GM12878 (cell line): Measurements from ENCODE around the gene BCL2. TPM values are rescaled to one million over a fixed set of nuclear protein-coding genes. Genes with fewer than 3 reads are reported as not detected.

ENCODE experiments used
- ATAC-seq: fragments of 200-7000 bp; cut with Tn5 transposase; 3 replicates; pipeline ENCODE4 v1.9.1; 2020; ENCODE audit warnings: mild to moderate bottlenecking, moderate library complexity
- Bru-seq: library from RNA; stranded (reverse); fragments of 400-500 nt; gene quantifications from one replicate; lab custom pipeline; 2021; lab: Mats Ljungman, UMichigan
- BruChase-seq, 2 experiments: library from RNA; stranded (reverse); fragments of 400-500 nt; gene quantifications; one replicate each; lab custom pipeline; 2021; lab: Mats Ljungman, UMichigan
- BruUV-seq: library from RNA; stranded (reverse); fragments of 400-500 nt; replicated peaks from 2 replicates; lab custom pipeline; 2021; lab: Mats Ljungman, UMichigan
- CTCF ChIA-PET: fragments of 300-600 bp; sonication (Branson Sonifier 250); formaldehyde crosslinking; extraction: SDS; loops from one replicate; lab custom pipeline; 2021; ENCODE audit warnings: inconsistent platforms; lab: Yijun Ruan, JAX
- POLR2A ChIA-PET: fragments of 350-600 bp; formaldehyde crosslinking; extraction: SDS; loops from one replicate; lab custom pipeline; 2021; ENCODE audit warnings: inconsistent platforms; lab: Charles Lee
- RAD21 ChIA-PET: fragments of 300-600 bp; sonication (Branson Sonifier 250); formaldehyde crosslinking; loops from one replicate; lab custom pipeline; 2023; ENCODE audit warnings: antibody characterized with exemption; ENCODE audit not compliant: unreplicated experiment; lab: Charles Lee
- SMC1A ChIA-PET: fragments of 300-600 bp; sonication (Branson Sonifier 250); formaldehyde crosslinking; loops from one replicate; lab custom pipeline; 2023; ENCODE audit not compliant: unreplicated experiment, uncharacterized antibody; lab: Charles Lee
- DNase-seq: peaks from one replicate; pipeline ENCODE4 v3.0.0-alpha.2; 2011; ENCODE audit warnings: low read depth, low spot score
- FAIRE-seq: peaks from 3 replicates; lab custom pipeline; 2011; peaks lifted over from hg19 to GRCh38; lab: Jason Lieb, UNC
- H2AFZ ChIP-seq: 2 replicates; pipeline ENCODE4 v1.6.0; 2011; ENCODE audit warnings: low read depth, low read length, control low read depth; ENCODE audit not compliant: control insufficient read depth
- H3K27ac ChIP-seq: 2 replicates; pipeline ENCODE4 v1.5.1; 2011; ENCODE audit warnings: control low read depth; ENCODE audit not compliant: control insufficient read depth, insufficient read depth
- H3K27me3 ChIP-seq, 2 experiments: replicated peaks in 1 of 2; 2 replicates each; pipeline versions ENCODE4 v1.6.0 to v1.6.1; 2011; ENCODE audit warnings: low read length in 1 of 2; ENCODE audit not compliant: control insufficient read depth in 2 of 2, insufficient read depth in 2 of 2
- H3K36me3 ChIP-seq, 2 experiments: 2 replicates each; pipeline ENCODE4 v1.5.1; 2011; ENCODE audit warnings: low read length in 1 of 2; ENCODE audit not compliant: control insufficient read depth in 2 of 2, insufficient read depth in 2 of 2
- H3K4me1 ChIP-seq: 2 replicates; pipeline ENCODE4 v1.6.1; 2011; ENCODE audit warnings: mild to moderate bottlenecking, low read length, moderate library complexity, mixed read lengths; ENCODE audit not compliant: control insufficient read depth, insufficient read depth
- H3K4me2 ChIP-seq: 2 replicates; pipeline ENCODE4 v1.6.0; 2011; ENCODE audit warnings: control low read depth; ENCODE audit not compliant: control insufficient read depth, insufficient read depth
- H3K4me3 ChIP-seq: fragments of 200-600 bp; sonication (generic); 2 replicates; pipeline ENCODE4 v1.5.1; 2016
- H3K79me2 ChIP-seq: 2 replicates; pipeline ENCODE4 v1.6.0; 2011; ENCODE audit warnings: low read length; ENCODE audit not compliant: control insufficient read depth, insufficient read depth
- H3K9ac ChIP-seq: 2 replicates; pipeline ENCODE4 v1.8.0; 2011; ENCODE audit warnings: low read length, control low read depth, mixed read lengths; ENCODE audit not compliant: control insufficient read depth, insufficient read depth
- H3K9me3 ChIP-seq: replicated peaks from 3 replicates; pipeline ENCODE4 v1.5.1; 2011; ENCODE audit warnings: mild to moderate bottlenecking, low read length; ENCODE audit not compliant: control insufficient read depth, insufficient read depth
- H4K20me1 ChIP-seq: 2 replicates; pipeline ENCODE4 v1.6.0; 2011; ENCODE audit not compliant: control insufficient read depth, insufficient read depth
- ASH2L ChIP-seq: fragments of 300-600, 200-600 bp; sonication (generic); IDR thresholded peaks from 2 replicates; pipeline ENCODE4 v1.6.1; 2017; ENCODE audit warnings: low read depth, mild to moderate bottlenecking, borderline replicate concordance
- ATF3 ChIP-seq: IDR thresholded peaks from 2 replicates; pipeline ENCODE4 v1.6.1; 2011; ENCODE audit warnings: low read depth, mild to moderate bottlenecking, low read length, moderate library complexity, borderline replicate concordance; ENCODE audit errors: extremely low read depth
- CREM ChIP-seq: IDR thresholded peaks from 2 replicates; pipeline ENCODE4 v1.6.1; 2014; ENCODE audit warnings: antibody characterized with exemption, low read depth
- EGR1 ChIP-seq, 2 experiments: IDR thresholded peaks; 1 replicate in 1 of 2; 2 replicates in 1 of 2; pipeline ENCODE4 v1.6.1; 2011 to 2012; ENCODE audit warnings: low read depth in 2 of 2, low read length in 2 of 2, borderline replicate concordance in 1 of 2, mild to moderate bottlenecking in 1 of 2, moderate library complexity in 1 of 2
- MEF2B ChIP-seq: fragments of 450-650 bp; IDR thresholded peaks from 2 replicates; pipeline ENCODE4 v1.6.1; 2018; ENCODE audit warnings: mild to moderate bottlenecking, moderate library complexity; ENCODE audit not compliant: partially characterized antibody, poor library complexity, severe bottlenecking
- MXI1 ChIP-seq: fragments of 150-350 bp; IDR thresholded peaks from 2 replicates; pipeline ENCODE4 v1.6.1; 2011; ENCODE audit warnings: low read depth, mild to moderate bottlenecking, inconsistent platforms, low read length, improper control_type of control experiment
- POLR2A ChIP-seq: IDR thresholded peaks from 2 replicates; pipeline ENCODE4 v1.6.1; 2011; ENCODE audit warnings: low read depth, mild to moderate bottlenecking, low read length
- POLR2AphosphoS5 ChIP-seq: IDR thresholded peaks from 2 replicates; pipeline ENCODE4 v1.6.1; 2011; ENCODE audit warnings: mild to moderate bottlenecking, low read length, inconsistent platforms
- RFX5 ChIP-seq: IDR thresholded peaks from 2 replicates; pipeline ENCODE4 v1.6.1; 2011; ENCODE audit warnings: low read depth, low read length, improper control_type of control experiment
- ZNF217 ChIP-seq: fragments of 450-650 bp; IDR thresholded peaks from 2 replicates; pipeline ENCODE4 v1.6.1; 2017; ENCODE audit warnings: antibody characterized with exemption, mild to moderate bottlenecking
- WGBS: methylation state at CpG from one replicate; pipeline ENCODE4 v1.1.6; 2016; ENCODE audit warnings: low lambda C conversion rate; ENCODE audit not compliant: insufficient replicate concordance, insufficient coverage; ENCODE audit errors: missing lambda C conversion rate; 5-methylcytosine and 5-hydroxymethylcytosine counted together
- in situ Hi-C: fragments of 300-500 bp; cut with MboI; formaldehyde crosslinking; loops from 9 replicates; pipeline ENCODE4 v1.14.3; 2018; ENCODE audit warnings: mixed read lengths
- intact Hi-C: fragments of 100-400 bp; cut with micrococcal nuclease; formaldehyde crosslinking; loops from one replicate; pipeline ENCODE4 v1.14.2; 2022; ENCODE audit not compliant: unreplicated experiment
- long read RNA-seq, 2 experiments: library from polyadenylated mRNA; unstranded; transcript quantifications; one replicate each; pipeline ENCODE4 v2.0.0, GENCODE V29; 2019 to 2020
- polyA minus RNA-seq, 3 experiments: library from RNA; depleted of rRNA, polyadenylated mRNA; stranded (reverse); fragments of >200 nt; gene quantifications; 2 replicates each; pipeline ENCODE4 v1.2.3, GENCODE V29; 2011
- polyA plus RNA-seq, 11 experiments: library from polyadenylated mRNA; depleted of rRNA in 4 of 11; unstranded in 6 of 11; stranded (reverse) in 5 of 11; fragments of >200 nt; fragmentation: Nextera tagmentation in 4 of 11; fragmentation: Illumina TruSeq in 1 of 11; extraction: Ambion mirVana in 4 of 11; extraction: Trizol in 1 of 11; gene quantifications; 1 replicate in 1 of 11; 2 replicates in 10 of 11; pipeline versions ENCODE4 v1.2.1 to v1.2.3, GENCODE V29; 2011 to 2016; ENCODE audit warnings: inconsistent platforms in 2 of 11, missing spikeins in 2 of 11, low read depth in 1 of 11
- total RNA-seq, 4 experiments: library from RNA; depleted of rRNA in 3 of 4; stranded (reverse); fragments of >200 nt in 3 of 4; fragmentation: Illumina TruSeq in 1 of 4; extraction: Trizol in 1 of 4; gene quantifications; 2 replicates each; pipeline versions ENCODE4 v1.2.1 to v1.2.3, GENCODE V29; 2013 to 2021
- TF ChIP-seq, protein P1 (sequence below): fragments of 450-650 bp; IDR thresholded peaks from 2 replicates; pipeline ENCODE4 v1.6.1; 2017; ENCODE audit warnings: low read depth, mild to moderate bottlenecking, moderate library complexity
- TF ChIP-seq, protein P2 (sequence below): fragments of 450-650 bp; IDR thresholded peaks from 2 replicates; pipeline ENCODE4 v1.6.1; 2016; ENCODE audit warnings: mild to moderate bottlenecking

Gene BCL2
- total RNA-seq (2013; cell fraction: nucleolus; rRNA removed) = 943 and 960 TPM in 2 replicates
- total RNA-seq (2014; rRNA removed) = 26.7 and 32.2 TPM in 2 replicates
- 30.4 and 37.7 TPM in 2 replicates for total RNA-seq (2014; rRNA removed; fragmentation: Illumina TruSeq; extraction: Trizol)
- 34.8 and 36.5 TPM in 2 replicates for total RNA-seq (2021)
- 20.2 TPM for polyA plus RNA-seq (2011; ENCODE audit: low read depth)
- 47.8 and 59.1 TPM in 2 replicates for polyA plus RNA-seq (2011; rRNA removed)
- 25.0 and 31.9 TPM in 2 replicates for polyA plus RNA-seq (2011; cell fraction: cytosol; rRNA removed)
- 48.5 and 61.1 TPM in 2 replicates for polyA plus RNA-seq (2011; cell fraction: nucleus; rRNA removed)
- polyA plus RNA-seq (2012) = 38.0 and 52.8 TPM in 2 replicates
- 22.8 and 34.6 TPM in 2 replicates for polyA plus RNA-seq (2014; fragmentation: Illumina TruSeq; extraction: Trizol)
- polyA plus RNA-seq (2014; fragmentation: Nextera tagmentation; extraction: Ambion mirVana) = 1 to 10 TPM; 4.1 to 4.5 TPM
- polyA plus RNA-seq (2014; rRNA removed) = 15.4 and 15.8 TPM in 2 replicates
- polyA plus RNA-seq (2016; fragmentation: Nextera tagmentation; extraction: Ambion mirVana) = 1 to 10 TPM; 7.9 TPM
- 82.7 and 109 TPM in 2 replicates for polyA minus RNA-seq (2011; rRNA and poly(A)+ RNA removed)
- 27.8 and 31.4 TPM in 2 replicates for polyA minus RNA-seq (2011; cell fraction: cytosol; rRNA and poly(A)+ RNA removed)
- 230 and 275 TPM in 2 replicates for polyA minus RNA-seq (2011; cell fraction: nucleus; rRNA and poly(A)+ RNA removed)
- percentile 98 among the genes with signal in this experiment for Bru-seq, nascent RNA
- percentile 98 among the genes with signal in this experiment for BruChase-seq, experiment 1, labeled RNA remaining after a 6-hour chase
- BruChase-seq, experiment 2, labeled RNA remaining after a 2-hour chase = percentile 98 among the genes with signal in this experiment
- long read RNA-seq, experiment 1, full-length matches to known transcripts = 3 of 7 reads
- long read RNA-seq, experiment 1, partial matches to known transcripts = 2 of 7 reads
- long read RNA-seq, experiment 1, other reads (novel, unspliced or antisense) = 2 of 7 reads
- long read RNA-seq, experiment 2, full-length matches to known transcripts = 12 of 64 reads
- long read RNA-seq, experiment 2, partial matches to known transcripts = 0 of 64 reads
- long read RNA-seq, experiment 2, other reads (novel, unspliced or antisense) = 52 of 64 reads

DNA sequence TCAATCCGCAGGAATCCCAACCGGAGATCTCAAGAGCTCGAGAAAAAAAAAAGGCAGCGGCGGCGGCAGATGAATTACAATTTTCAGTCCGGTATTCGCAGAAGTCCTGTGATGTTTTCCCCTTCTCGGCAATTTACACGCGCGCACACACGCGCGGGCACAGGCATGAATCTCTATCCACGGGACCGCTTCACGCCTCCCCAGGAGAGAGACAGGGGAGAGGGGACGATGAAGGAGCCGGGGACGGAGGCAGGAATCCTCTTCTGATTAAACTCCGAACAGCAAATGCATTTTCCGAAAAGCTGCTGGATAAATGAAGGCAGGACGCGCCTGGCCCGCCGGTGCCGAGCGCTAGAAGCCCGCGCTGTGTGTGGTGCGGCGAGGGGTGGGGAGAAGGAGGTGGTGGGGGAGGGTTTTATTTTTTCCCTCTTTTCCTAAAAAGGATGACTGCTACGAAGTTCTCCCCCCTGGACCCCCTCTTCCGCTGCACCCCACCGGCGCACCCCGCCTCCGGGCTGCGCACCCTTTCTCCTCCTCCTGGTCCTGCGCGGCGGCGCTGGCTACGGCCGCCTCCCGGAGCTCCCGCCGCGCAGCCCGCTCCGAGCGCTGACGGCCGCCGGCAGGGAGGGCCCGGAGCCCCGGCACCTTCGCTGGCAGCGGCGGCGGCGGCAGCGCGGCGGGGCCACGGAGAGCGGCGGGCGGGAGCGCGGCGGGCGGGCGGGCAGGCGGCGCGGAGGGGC is at the start of gene BCL2:
Gene BCL2 (minus strand): TSS at position 387 of the 740 bp plus-strand sequence.
- no peaks in the 10 kb centered on the region for H4K20me1 ChIP-seq
- peak within 1 kb of the TSS; percentile 98 for H3K4me3 ChIP-seq
- ChIA-PET POLR2A (interaction anchor here (0.7 to 3.9 kb wide), 8 partner anchors 62 to 213 kb away, joined by 3 to 67 read pairs (median 10); no protein-coding TSS in a partner anchor), RAD21 (interaction anchor here (0.7 to 3.9 kb wide), 12 partner anchors 10 to 302 kb away, joined by 3 to 115 read pairs (median 8); no protein-coding TSS in a partner anchor), CTCF (interaction anchor here (0.8 to 3.8 kb wide), 16 partner anchors 8 to 302 kb away, joined by 3 to 95 read pairs (median 16); no protein-coding TSS in a partner anchor), SMC1A (interaction anchor here (0.6 to 3.9 kb wide), 17 partner anchors 12 to 294 kb away, joined by 3 to 55 read pairs (median 7); no protein-coding TSS in a partner anchor)
- peaks cover 64% of the 10 kb centered on the region for H3K79me2 ChIP-seq
- H3K9me3 ChIP-seq = no peaks in the 10 kb centered on the region
- ATAC-seq (peak; percentile 0; the same call in 2 of the 3 replicates), DNase-seq (no peak), FAIRE-seq (no peak)
- no TSS peak for BruUV-seq
- peak within 1 kb of the TSS; percentile 97 for H3K9ac ChIP-seq
- WGBS = 0% methylated on average over 17 of the region's 78 CpGs
- H3K27me3 ChIP-seq = no peaks in the 10 kb centered on the region
- TF ChIP-seq MXI1 = 0 out of 2 replicates have a peak, but pooled peaks have one; percentile 25
- no peak for TF ChIP-seq ATF3
- no peak for TF ChIP-seq ZNF217
- peak; percentile 33; the same call in 1 of the 2 replicates for TF ChIP-seq POLR2A
- TF ChIP-seq, protein P1, sequence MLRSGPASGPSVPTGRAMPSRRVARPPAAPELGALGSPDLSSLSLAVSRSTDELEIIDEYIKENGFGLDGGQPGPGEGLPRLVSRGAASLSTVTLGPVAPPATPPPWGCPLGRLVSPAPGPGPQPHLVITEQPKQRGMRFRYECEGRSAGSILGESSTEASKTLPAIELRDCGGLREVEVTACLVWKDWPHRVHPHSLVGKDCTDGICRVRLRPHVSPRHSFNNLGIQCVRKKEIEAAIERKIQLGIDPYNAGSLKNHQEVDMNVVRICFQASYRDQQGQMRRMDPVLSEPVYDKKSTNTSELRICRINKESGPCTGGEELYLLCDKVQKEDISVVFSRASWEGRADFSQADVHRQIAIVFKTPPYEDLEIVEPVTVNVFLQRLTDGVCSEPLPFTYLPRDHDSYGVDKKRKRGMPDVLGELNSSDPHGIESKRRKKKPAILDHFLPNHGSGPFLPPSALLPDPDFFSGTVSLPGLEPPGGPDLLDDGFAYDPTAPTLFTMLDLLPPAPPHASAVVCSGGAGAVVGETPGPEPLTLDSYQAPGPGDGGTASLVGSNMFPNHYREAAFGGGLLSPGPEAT = peak; percentile 29; the same call in 1 of the 2 replicates
- TF ChIP-seq EGR1 (IDR thresholded peaks at IDR 0.05; ENCODE audit: borderline replicate concordance in 1 of 2, low read depth in 2 of 2, low read length in 2 of 2) = 0 out of 3 replicates have a peak, but pooled peaks of 1 of the 2 experiments have one; percentile 11
- TF ChIP-seq MEF2B = no peak
- 0 out of 2 replicates have a peak, but pooled peaks have one; percentile 34 for TF ChIP-seq ASH2L
- TF ChIP-seq POLR2AphosphoS5 = peak; percentile 70; the same call in 1 of the 2 replicates
- TF ChIP-seq, protein P2, sequence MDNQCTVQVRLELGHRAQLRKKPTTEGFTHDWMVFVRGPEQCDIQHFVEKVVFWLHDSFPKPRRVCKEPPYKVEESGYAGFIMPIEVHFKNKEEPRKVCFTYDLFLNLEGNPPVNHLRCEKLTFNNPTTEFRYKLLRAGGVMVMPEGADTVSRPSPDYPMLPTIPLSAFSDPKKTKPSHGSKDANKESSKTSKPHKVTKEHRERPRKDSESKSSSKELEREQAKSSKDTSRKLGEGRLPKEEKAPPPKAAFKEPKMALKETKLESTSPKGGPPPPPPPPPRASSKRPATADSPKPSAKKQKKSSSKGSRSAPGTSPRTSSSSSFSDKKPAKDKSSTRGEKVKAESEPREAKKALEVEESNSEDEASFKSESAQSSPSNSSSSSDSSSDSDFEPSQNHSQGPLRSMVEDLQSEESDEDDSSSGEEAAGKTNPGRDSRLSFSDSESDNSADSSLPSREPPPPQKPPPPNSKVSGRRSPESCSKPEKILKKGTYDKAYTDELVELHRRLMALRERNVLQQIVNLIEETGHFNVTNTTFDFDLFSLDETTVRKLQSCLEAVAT = peak; percentile 92
- no peak for TF ChIP-seq RFX5
- no peak for TF ChIP-seq CREM
- peaks cover 20% of the 10 kb centered on the region for H3K4me1 ChIP-seq
- H3K36me3 ChIP-seq = no peaks in the 10 kb centered on the region
- 0 out of 2 replicates have a peak within 1 kb of the TSS, but pooled peaks have one; percentile 1 for H2AFZ ChIP-seq
- peak within 1 kb of the TSS; percentile 51 for H3K4me2 ChIP-seq
- peak within 1 kb of the TSS; percentile 90 for H3K27ac ChIP-seq
- intact Hi-C loops (loop anchor here (2.0 to 10.0 kb wide), 4 partner anchors 65 to 605 kb away; partner anchors contain the start of genes PHLPP1 and VPS4B), in situ Hi-C loops (loop anchor here (5.0 kb wide), 2 partner anchors 177 to 302 kb away; no protein-coding TSS in a partner anchor)
